GM18526 (cell line): ENCODE data around the gene SLC12A4.

Experiments
- POLR2A ChIP-seq: IDR thresholded peaks from 3 replicates; pipeline ENCODE4 v1.6.1; 2011; ENCODE audit not compliant: insufficient read length; ENCODE audit errors: extremely low read depth

SLC12A4 gene

DNA sequence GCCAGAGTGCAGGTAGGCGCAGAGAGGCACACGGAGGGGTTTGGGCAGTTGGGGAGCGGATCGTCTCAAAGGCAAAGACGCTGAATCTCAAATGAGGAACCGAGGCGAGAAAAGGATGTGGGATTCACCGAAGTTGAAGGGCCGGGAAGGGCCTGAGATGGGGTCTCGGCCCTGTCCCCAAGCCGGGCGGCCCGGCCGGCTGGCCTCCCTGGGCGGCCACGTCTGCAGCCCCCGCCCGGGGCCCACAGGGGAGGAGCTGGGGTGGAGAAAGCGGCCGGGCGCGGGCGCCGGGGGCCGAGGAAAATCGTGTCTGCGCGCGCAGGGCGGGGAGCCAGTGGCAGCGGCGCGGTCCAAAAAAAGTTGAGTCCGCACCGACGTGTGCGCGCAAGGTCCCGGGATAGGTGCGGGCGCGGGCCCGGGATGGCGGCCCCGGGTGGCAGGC is 458 bp downstream of the SLC12A4 start:
- no peak for TF ChIP-seq POLR2A

GRCh38 chr16:67967183-67967957 is 1.1 kb downstream of the SLC12A4 start:
- TF ChIP-seq POLR2A = no peak

- TF ChIP-seq POLR2A = no peak
Observed at GRCh38 chr16:67966549-67967182, 1.8 kb downstream of the SLC12A4 start.

GRCh38 chr16:67965668-67966548 is 2.5 kb downstream of the SLC12A4 start:
- no peak for TF ChIP-seq POLR2A

- TF ChIP-seq POLR2A = no peak
Observed at GRCh38 chr16:67964477-67965131, 3.8 kb downstream of the SLC12A4 start.

GRCh38 chr16:67963662-67964321 is 4.6 kb downstream of the SLC12A4 start:
- TF ChIP-seq POLR2A = no peak

- TF ChIP-seq POLR2A = no peak
Observed at GRCh38 chr16:67963292-67963661, 5.2 kb downstream of the SLC12A4 start.

DNA sequence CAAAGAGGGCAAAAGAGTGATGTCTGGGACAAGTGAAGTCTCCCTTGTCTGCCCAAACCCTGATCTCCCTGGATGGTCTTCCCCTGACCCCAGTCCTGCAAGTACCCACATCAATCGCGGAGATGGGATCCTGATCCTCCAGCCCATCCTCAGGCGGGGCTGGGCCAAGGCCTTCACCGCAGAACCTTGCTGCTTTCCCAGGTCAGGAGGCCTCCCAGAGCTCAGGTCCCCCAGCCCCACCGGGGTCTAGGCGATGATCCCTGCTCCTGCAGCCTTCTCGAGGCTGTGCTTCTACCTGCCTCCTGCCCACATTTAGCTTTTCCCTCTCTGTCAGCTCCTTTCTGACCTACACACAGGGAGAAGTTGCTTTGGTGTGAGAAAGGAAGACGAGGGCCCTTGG is 6.3 kb downstream of the SLC12A4 start:
- TF ChIP-seq POLR2A = no peak

DNA sequence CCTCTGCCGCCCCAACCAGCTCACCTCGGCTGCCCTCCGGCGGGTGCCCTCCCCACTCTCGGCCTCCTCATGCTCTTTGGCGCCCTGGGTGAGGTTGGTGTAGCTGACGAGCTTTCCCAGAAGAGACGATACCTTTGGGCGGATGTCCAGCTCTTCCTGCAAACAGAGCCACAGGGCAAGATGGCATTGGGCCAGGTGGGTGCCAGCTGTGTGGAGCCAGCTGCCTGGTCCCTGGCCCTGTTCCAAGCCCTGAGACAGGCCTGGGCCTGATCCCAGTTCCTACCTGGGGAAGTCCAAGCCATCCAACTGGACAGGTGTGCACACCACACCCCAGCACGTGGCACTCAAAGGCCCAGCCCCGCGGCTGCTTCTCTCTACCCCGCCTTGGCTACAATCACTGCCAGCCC is 6.9 kb downstream of the SLC12A4 start:
- no peak for TF ChIP-seq POLR2A

GRCh38 chr16:67959536-67960329 is 8.7 kb downstream of the SLC12A4 start:
- no peak for TF ChIP-seq POLR2A

DNA sequence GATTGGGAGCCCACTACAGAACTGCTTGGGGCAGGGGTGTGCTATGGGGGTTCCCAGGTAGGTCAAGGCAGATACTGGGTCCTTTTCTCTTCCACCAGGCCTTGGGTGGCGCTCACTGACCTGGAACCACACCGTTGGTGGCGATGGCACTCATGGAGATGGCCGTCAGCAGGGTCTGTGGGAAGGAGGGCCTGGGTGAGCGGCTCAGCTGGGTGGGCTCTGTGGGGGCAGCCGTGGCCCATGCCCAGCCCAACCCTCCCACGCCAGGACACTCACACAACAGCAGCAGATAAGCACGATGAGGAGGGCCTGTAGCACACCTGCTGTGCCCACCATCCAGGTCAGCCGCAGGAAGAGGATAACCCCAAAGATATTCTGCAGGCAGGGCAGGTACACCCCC is 10.8 kb downstream of the SLC12A4 start:
- no peak for TF ChIP-seq POLR2A

DNA sequence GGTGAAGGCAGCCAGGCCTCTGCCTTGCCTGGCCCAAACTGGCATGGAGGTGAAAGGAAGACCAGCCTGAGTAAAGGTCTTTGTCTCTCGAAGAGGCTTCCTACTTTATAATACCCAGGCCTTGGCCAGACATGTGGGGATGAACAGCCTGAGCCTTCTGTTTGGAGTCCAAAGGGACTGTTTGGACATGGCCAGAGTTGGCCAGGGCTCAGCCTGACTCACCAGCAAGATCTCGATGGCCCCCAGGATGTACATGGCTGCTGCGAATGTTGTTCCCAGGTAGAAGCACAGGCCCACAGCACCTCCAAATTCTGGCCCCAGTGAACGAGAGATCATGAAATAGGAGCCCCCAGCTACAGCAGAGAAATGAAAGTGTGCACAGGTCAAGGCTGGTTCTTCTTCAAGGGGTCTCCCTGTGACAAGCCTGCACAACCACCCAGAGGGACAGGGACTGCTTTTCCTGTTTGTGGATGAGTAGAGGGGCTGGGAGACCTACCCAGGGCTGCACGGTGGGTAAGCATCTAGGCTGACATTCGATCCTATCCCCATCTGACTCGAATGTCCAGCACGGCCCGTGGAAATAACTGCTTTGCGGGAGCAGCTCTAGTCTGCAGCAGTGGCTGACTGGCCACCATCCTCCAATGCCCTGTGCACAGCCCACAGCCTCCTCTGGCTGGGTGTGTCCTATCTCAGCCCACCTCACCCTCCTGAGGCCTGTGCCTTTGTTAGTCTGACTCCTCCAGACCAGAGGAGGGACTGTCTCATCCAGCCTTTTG is 13.8 kb downstream of the SLC12A4 start:
- no peak for TF ChIP-seq POLR2A

DNA sequence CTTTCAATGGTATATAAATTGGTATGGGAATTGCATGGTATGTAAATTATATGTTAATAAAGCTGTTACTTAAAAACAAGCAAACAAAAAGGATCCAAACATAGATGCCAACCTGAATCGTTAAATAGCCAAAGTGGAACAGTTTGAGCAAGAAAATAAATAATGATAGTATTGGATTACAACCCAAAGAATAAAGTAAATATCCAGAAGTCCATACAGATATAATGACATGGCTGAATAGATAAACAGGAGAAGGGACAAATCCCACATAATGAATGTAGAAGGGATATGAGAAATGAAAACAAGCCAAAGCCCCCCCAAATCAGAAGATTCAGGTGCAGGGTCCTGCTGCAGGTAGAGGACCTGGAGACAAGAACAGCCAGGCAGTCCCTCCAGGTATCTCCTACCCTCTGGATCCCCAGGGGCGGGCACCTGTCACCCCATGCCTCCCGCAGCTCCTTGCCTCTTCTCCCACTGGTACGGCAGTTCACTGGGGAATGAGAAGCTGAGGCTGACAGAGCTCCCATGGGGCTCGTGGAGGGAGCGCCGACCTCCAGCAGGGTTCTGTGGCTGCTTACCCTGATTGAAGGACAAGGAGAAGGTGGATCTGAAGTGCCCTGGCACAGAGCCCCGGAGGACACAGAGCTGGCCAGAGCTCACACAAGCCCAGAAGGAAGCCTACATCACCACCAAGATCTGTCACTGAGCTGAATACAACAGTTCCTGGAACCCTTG is 14.6 kb downstream of the SLC12A4 start:
- TF ChIP-seq POLR2A = no peak

GRCh38 chr16:67951485-67951884 is 17.0 kb downstream of the SLC12A4 start:
- no peak for TF ChIP-seq POLR2A
